HG03565 (cell line): ENCODE measurements around the gene SPATA12.

Experiments
- ATAC-seq: cut with Tn5 transposase; IDR thresholded peaks from one replicate; pipeline ENCODE4 v1.9.1; 2021; ENCODE audit warnings: mild to moderate bottlenecking, moderate library complexity; ENCODE audit not compliant: unreplicated experiment

The SPATA12 gene

GRCh38 chr3:57110214-57110613 lies 49.8 kb downstream of the SPATA12 start:
- no peak for ATAC-seq

GRCh38 chr3:57110798-57111197 lies 50.3 kb downstream of the SPATA12 start:
- no peak for ATAC-seq

GRCh38 chr3:57112206-57112605 lies 51.7 kb downstream of the SPATA12 start:
- no peak for ATAC-seq

- ATAC-seq: no peak
Observed at GRCh38 chr3:57116501-57116900, 56.0 kb downstream of the SPATA12 start.

- no peak for ATAC-seq
Observed at GRCh38 chr3:57118254-57118653, 57.8 kb downstream of the SPATA12 start.

- ATAC-seq: no peak
Observed at GRCh38 chr3:57120040-57120439, 59.6 kb downstream of the SPATA12 start.

- ATAC-seq: no peak
Observed at GRCh38 chr3:57120451-57121174, 60.1 kb downstream of the SPATA12 start.
